GM12875 (cell line): ENCODE data around the gene FANCC.

Experiments
- H3K4me3 ChIP-seq: one replicate; pipeline ENCODE4 v1.5.1; 2011; ENCODE audit warnings: low read depth, low read length, control low read depth
- CTCF ChIP-seq: IDR thresholded peaks from 2 replicates; pipeline ENCODE4 v1.5.1; 2011; ENCODE audit warnings: low read depth, mild to moderate bottlenecking, control low read depth, inconsistent platforms, low read length, moderate library complexity, borderline replicate concordance; ENCODE audit not compliant: insufficient read depth

The FANCC gene

GRCh38 chr9:95089257-95090022, 228.1 kb downstream of the FANCC start:
- no peak for TF ChIP-seq CTCF

GRCh38 chr9:95088421-95089161, 228.9 kb downstream of the FANCC start:
- no peak for TF ChIP-seq CTCF
- H3K4me3 ChIP-seq, result no peak overlapping the region

More at GRCh38 chr9:95089257-95090022, 228.1 kb downstream of the FANCC start:
- H3K4me3 ChIP-seq, result no peak overlapping the region

- H3K4me3 ChIP-seq, result no peak overlapping the region
- no peak for TF ChIP-seq CTCF
Measured at GRCh38 chr9:95087659-95088242, 229.8 kb downstream of the FANCC start.

- H3K4me3 ChIP-seq, result no peak overlapping the region
- TF ChIP-seq CTCF, result no peak
Measured at GRCh38 chr9:95086564-95086955, 230.9 kb downstream of the FANCC start.

GRCh38 chr9:95085861-95086563, 231.5 kb downstream of the FANCC start:
- no peak overlapping the region for H3K4me3 ChIP-seq

More at GRCh38 chr9:95085861-95086563, 231.5 kb downstream of the FANCC start:
- TF ChIP-seq CTCF, result no peak
